Mesenteric fat pad (tissue), 1 donor: ENCODE results near the gene SMIM17. TPM values are rescaled to one million over a fixed set of nuclear protein-coding genes. Genes with fewer than 3 reads are reported as not detected.

Experiments
- DNase-seq: peaks from one replicate; pipeline ENCODE4 v3.0.0-alpha.2; 2020; ENCODE audit warnings: low spot score
- long read RNA-seq: library from polyadenylated mRNA; unstranded; transcript quantifications from one replicate; pipeline ENCODE4 v2.0.0, GENCODE V29; 2020
- total RNA-seq: library from RNA; stranded (reverse); fragmentation: NEBNext Ultra II Directional; extraction: Animal tissue kit (Norgen Biotek cat#: 25700); gene quantifications from one replicate; pipeline ENCODE4 v1.2.1, GENCODE V29; 2021
- donor health status: DM: yes; HTN: yes; CAD: no.

Gene SMIM17
- 0.51 TPM for total RNA-seq
- long read RNA-seq, result 0 reads

DNA sequence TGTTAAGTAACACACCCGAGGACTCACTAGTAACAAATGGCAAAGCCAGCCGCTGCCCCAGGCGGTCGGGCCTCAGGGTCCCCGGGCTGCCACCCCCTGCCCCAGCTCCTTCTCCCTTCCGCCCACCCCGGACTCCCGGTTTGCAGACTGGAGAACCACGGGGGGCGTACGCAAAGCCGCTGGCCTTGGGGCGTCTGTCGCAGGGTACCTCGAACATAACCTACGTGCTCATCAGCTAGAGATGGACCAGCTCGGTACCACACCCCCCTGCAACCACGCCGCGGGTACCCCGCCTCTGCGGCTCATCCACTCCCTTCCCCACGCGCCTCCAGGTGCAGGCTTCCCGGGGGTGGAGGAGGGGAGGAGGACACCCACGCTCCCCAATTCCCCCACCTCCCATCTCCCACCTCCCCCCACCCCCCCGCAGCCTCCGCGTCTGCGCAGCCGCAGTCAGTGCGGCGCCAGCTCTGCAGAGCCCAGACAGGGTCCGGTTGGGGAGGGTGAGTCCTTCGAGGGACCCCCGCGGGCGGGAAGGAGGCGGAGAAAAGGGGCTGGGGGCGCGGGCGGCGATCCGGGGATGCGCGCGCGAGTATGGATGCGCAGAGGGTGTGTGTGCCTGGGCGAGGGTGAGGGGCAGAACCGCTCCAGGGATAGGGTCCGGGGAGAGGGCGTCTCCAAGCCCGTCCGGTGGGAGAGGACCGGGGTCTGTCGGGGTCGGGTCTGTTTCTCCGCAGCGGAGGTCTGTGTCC is at the start of gene SMIM17:
Gene SMIM17 (plus strand): TSS at position 449 of the 749 bp plus-strand sequence. CDS start 2,509 bp downstream, outside the sequence.
- peak; percentile 77 for DNase-seq

- DNase-seq, result no peak
Observed at GRCh38 chr19:56594446-56594782, 48.5 kb upstream of the SMIM17 start.

DNA sequence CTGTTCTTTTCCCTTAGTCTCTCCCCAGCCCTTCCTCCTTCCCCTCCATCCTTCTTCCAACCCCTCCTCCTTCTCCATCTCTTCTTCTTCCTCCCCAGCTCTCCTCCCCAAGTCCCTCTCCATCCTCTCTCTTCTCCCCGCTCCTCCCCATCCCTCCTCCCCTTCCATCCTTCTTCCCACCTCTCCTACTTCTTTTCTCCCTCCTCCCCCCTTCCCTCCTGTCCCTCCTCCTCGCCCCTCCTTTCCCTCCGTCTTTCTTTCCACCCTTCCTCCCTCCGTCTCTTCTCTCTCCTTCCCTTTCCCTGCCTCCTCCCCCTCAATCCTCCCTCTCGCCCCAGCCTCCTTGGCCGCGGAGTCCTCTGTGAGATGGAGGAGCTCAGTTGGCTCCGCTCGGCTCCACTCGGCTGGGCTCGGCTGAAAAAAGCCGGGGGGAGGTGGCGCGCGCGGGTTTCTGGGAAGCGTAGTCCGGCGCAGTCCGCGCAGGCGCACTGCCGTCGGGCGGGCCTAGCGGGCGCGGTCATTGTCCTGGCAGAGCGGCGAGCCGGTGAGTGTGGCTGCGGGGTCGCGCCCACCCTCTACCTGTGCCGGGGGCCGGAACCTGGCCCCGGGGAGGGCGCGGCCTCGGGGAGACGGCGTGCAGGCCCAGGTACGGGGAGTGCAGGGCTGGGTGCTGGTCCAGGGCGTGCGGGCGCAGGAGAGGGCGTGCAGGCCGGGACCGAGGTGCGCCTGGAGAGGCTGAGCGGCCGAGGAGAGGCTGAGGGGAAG is 48.0 kb upstream of the SMIM17 start, which contains the start of gene ZNF71:
Gene ZNF71 (plus strand): TSS at position 520 of the 765 bp plus-strand sequence. CDS start 6,257 bp downstream, outside the sequence.
- peak; percentile 95 for DNase-seq

DNA sequence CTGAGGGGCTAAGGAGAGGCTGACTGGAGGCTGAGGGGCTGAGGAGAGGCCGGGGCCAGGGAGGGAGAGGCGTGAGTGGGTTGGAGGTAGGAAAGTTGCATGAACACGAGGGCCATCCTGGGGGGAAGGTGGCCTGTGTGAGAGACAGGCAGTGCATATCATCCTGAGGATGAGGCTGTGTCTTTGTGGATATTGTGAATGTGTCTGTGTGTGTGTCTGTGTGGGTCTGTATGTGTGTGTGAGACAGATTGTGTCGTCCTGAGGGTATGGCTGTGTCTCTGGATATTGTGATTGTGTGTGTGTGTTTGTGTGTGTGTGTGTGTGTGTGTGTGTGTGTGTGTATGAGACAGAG is 47.4 kb upstream of the SMIM17 start:
- no peak for DNase-seq

DNA sequence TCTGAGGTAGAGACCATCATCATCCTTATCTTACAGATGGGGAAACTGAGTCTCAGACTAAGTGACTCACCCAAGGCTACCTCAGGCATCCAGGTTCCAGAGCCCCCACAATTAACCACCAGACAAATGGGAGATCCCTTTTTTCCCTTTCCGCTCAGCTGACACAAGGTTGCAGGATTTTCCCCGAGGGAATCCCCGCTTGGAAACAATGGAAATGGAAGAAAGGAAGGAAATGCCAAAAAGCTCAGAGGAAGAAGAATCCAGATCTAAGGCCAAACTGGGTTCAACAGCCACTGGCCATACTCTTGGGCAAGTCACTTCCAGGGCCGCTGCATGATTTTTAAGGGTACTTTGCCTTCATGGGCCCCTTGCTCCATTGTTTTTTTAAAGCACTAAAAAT is 46.3 kb upstream of the SMIM17 start:
- DNase-seq, result no peak

DNA sequence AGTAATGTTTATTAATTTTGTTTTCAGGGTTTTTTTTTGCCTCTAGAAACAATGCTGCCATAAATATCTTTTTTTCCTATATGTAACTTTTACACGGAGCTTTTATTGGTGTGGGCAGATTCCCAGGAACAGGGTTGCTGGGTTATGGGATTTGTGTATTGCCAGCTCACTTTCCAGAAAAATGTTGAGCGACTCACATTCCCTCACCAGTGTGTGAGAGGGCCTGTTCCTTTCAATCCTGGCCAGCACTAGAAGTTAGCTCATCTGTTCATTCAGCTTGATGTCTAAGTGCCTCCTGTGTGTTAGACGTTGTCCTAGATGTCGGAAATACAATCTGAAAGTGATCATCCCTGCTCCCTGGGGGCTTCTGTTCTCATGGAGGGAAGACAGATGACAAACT is 45.3 kb upstream of the SMIM17 start:
- no peak for DNase-seq

DNA sequence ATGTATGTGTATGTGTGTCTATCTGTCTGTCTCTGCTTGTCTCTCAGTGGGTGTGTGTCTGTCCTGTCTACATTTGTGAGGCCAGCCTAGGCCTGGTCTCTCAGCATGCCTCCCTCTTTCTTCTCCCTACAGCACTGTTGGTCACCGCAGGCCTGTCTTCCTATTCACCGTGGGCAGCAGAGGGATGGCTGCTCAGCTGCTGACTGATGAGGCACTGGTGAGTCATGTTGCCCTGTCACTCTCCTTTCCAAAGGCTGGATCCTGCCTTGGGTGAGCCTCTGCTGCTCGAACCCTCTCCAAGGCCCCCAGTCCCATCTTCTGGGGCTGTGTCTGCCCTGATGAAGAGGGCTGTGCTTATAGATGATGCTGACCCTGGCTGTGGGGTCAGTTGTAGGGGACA is 41.6 kb upstream of the SMIM17 start:
- DNase-seq, result no peak

- no peak for DNase-seq
Observed at GRCh38 chr19:56603829-56604228, 39.1 kb upstream of the SMIM17 start.

GRCh38 chr19:56608274-56608964 is 34.5 kb upstream of the SMIM17 start:
- DNase-seq, result no peak

GRCh38 chr19:56611288-56611687 is 31.7 kb upstream of the SMIM17 start:
- no peak for DNase-seq

DNA sequence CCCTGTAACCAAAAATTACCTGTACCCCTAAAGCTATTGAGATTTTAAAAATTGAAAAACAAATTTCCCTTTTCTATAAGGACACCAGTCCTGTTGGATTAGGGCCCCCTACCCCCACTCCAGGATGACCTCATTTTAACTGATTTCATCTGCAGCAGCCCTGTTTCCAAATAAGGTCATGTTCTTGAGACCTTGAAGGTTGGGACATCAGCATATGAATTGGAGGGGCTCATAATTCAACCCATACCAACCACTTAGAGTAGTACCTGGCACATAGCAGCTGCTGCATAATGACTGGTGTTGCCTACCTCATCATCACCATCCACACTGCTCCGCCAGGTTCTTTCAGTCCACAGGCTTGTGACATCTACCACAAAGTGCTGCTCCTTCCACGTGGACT is 30.2 kb upstream of the SMIM17 start:
- no peak for DNase-seq

DNA sequence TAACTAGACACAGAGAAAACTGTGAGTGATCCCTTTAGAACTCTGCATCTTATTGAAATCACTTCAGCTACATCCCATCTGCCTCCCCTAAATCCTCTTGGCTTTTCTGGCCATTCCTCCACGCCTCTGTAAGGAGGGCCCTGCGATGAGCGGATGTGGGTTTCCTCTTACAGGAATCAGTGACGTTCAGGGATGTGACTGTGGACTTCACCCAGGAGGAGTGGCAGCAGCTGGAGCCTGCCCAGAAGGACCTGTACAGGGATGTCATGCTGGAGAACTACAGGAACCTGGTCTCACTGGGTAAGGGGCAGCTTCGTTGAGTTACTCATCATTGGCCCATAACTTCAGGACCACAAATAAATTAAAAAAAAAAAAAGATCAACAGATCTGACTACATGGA is 29.3 kb upstream of the SMIM17 start:
- no peak for DNase-seq

DNA sequence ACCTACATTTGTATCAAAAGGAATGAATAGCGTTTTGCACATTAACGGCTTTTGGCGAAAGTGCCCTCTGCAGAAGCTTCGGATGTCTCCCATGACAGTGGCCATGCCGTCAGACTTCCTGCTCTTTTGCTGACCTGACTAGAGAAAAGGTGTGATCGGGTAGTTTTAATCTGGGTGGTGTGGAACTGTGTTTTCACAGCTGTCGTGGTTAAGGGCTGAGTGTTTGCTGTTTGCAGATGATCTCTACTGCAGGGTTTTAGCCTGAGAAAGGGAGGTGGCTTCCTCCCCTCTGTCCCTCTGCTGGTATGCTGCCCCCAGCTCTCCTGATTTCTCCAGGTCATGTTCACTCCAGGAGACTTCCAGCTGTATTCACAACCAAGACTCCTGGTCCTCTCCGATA is 25.4 kb upstream of the SMIM17 start:
- no peak for DNase-seq

- no peak for DNase-seq
Observed at GRCh38 chr19:56619121-56619520, 23.8 kb upstream of the SMIM17 start.

GRCh38 chr19:56622374-56622773 is 20.6 kb upstream of the SMIM17 start:
- no peak for DNase-seq

DNA sequence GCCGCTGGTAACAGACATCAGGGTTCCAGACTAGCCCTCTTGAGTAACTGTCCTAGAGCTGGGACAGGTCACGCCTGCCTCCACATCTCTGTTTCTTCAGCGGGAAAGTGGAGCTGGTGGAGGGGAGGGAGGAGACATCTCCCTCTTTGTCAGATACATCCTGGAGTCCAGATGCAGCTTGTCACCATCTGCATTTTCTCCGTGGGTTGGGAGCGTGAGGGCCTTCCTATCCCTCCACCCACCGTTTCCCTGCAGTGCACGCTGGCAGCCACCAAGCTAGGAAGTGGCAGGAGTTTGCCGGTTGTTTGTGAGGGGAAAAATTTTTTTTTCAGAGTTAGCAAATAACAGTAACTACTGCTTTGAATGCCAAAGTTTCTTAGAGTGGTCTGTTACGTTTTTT is 20.0 kb upstream of the SMIM17 start:
- no peak for DNase-seq

DNA sequence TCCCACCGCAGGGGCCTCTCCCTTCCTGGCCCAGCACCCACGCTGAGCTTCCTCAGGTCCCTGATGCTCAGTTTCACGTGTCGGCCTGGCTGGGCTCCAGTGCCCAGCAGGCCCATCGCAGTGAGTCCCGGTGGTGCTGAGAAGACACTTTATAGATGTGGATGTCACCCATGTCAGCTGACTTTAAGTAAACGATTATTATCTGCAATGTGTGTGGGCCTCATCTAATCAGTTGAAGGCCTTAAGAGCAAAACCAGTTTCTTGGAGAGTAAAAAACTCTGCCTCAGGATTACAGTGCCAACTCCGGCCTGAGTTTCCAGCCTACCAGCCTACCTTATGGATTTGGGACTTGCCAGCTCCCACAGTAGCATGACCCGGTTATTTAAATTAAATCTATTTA is 17.3 kb upstream of the SMIM17 start:
- no peak for DNase-seq

- no peak for DNase-seq
Observed at GRCh38 chr19:56633021-56633420, 9.9 kb upstream of the SMIM17 start.

- DNase-seq, result peak; percentile 84
Observed at GRCh38 chr19:56637976-56638555, 4.9 kb upstream of the SMIM17 start.

DNA sequence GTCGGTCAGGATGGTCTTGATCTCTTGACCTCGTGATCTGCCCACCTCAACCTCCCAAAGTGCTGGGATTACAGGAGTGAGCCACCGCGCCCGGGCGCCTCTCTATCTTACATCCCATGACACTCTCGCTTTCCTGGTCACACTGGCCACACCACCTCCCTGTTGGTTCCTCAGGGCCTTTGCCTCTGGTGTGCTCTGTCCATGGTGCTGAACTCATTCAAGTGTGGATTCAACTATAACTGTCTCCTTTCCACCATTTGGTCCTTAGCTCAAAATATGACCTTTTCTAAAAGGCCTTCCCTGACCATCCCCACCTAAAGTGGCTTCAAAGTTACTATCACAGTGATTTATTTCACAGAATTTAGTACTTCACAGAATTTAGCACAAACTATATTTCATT is 3.7 kb upstream of the SMIM17 start:
- DNase-seq, result no peak

DNA sequence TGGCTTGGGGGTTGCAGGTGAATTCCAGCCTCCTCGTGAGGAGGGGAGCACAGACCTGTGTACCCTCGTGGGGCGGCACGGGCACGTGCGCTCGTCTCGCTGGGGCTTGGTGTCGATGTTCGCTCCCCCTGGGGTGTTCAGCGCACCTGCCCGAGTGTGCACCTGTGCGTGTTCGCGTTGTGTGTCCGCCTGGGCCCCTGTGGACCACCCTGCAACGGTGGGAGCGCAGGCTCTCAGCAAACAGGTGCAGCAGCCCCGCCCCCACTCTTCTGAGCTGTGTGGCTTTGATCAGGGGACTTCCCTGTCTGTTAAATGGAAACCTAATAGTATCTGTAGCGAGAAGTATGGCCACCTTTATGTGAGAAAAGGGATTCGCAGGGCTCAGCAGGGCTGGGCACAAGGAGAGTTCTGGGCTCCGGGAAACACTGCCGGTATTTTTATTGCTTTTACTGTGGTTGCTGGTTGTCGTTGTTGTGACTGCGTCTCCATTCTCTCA is 549 bp downstream of the SMIM17 start:
- DNase-seq, result peak; percentile 26

GRCh38 chr19:56654151-56654550 is 11.2 kb downstream of the SMIM17 start:
- DNase-seq, result peak; percentile 11
